ENCODE data around the gene CTDP1.
"Not testable (repeated sequence)": the region's sequence is repeated elsewhere in the genome, so short reads cannot be mapped to it uniquely, and the experiment has no call there.

CTDP1 gene

GRCh38 chr18:79736846-79737245 is 57.2 kb downstream of the CTDP1 start:
- no peak overlapping the region for H3K4me3 ChIP-seq (ENCODE audit: low read depth, low read length)

- no peak overlapping the region for H3K4me3 ChIP-seq (ENCODE audit: low read depth, low read length)
Observed at GRCh38 chr18:79737426-79737825, 57.8 kb downstream of the CTDP1 start.

GRCh38 chr18:79738041-79738461 is 58.4 kb downstream of the CTDP1 start:
- H3K4me3 ChIP-seq (ENCODE audit: low read depth, low read length): no peak overlapping the region

- no peak overlapping the region for H3K4me3 ChIP-seq (ENCODE audit: low read depth, low read length)
Observed at GRCh38 chr18:79738581-79739439, 59.2 kb downstream of the CTDP1 start.

GRCh38 chr18:79739440-79739778 is 59.8 kb downstream of the CTDP1 start:
- H3K4me3 ChIP-seq (ENCODE audit: low read depth, low read length): no peak overlapping the region

- not testable (repeated sequence) for H3K4me3 ChIP-seq (ENCODE audit: low read depth, low read length)
Observed at GRCh38 chr18:79740047-79740446, 60.4 kb downstream of the CTDP1 start.

- no peak overlapping the region for H3K4me3 ChIP-seq (ENCODE audit: low read depth, low read length)
Observed at GRCh38 chr18:79740521-79741361, 61.1 kb downstream of the CTDP1 start.

- H3K4me3 ChIP-seq (ENCODE audit: low read depth, low read length): no peak overlapping the region
Observed at GRCh38 chr18:79741362-79741700, 61.7 kb downstream of the CTDP1 start.

GRCh38 chr18:79742076-79742475 is 62.5 kb downstream of the CTDP1 start:
- no peak overlapping the region for H3K4me3 ChIP-seq (ENCODE audit: low read depth, low read length)

GRCh38 chr18:79744625-79745024 is 65.0 kb downstream of the CTDP1 start:
- no peak overlapping the region for H3K4me3 ChIP-seq (ENCODE audit: low read depth, low read length)

- no peak overlapping the region for H3K4me3 ChIP-seq (ENCODE audit: low read depth, low read length)
Observed at GRCh38 chr18:79746730-79747129, 67.1 kb downstream of the CTDP1 start.

- H3K4me3 ChIP-seq (ENCODE audit: low read depth, low read length): no peak overlapping the region
Observed at GRCh38 chr18:79747156-79747845, 67.7 kb downstream of the CTDP1 start.

- no peak overlapping the region for H3K4me3 ChIP-seq (ENCODE audit: low read depth, low read length)
Observed at GRCh38 chr18:79748321-79749180, 68.9 kb downstream of the CTDP1 start.

GRCh38 chr18:79749251-79750191 is 69.9 kb downstream of the CTDP1 start:
- H3K4me3 ChIP-seq (ENCODE audit: low read depth, low read length): no peak overlapping the region

- no peak overlapping the region for H3K4me3 ChIP-seq (ENCODE audit: low read depth, low read length)
Observed at GRCh38 chr18:79750980-79751571, 71.5 kb downstream of the CTDP1 start.

GRCh38 chr18:79751918-79752578 is 72.4 kb downstream of the CTDP1 start:
- not testable (repeated sequence) for H3K4me3 ChIP-seq (ENCODE audit: low read depth, low read length)

- not testable (repeated sequence) for H3K4me3 ChIP-seq (ENCODE audit: low read depth, low read length)
Observed at GRCh38 chr18:79752946-79753345, 73.3 kb downstream of the CTDP1 start.

- H3K4me3 ChIP-seq (ENCODE audit: low read depth, low read length): no peak overlapping the region
Observed at GRCh38 chr18:79753391-79753851, 73.8 kb downstream of the CTDP1 start.

All from iPS-11a (cell line).